Cortex of kidney (tissue), 1 donor: ENCODE measurements around the gene VPS26B.
"Not testable (repeated sequence)": the region's sequence is repeated elsewhere in the genome, so short reads cannot be mapped to it uniquely, and the experiment has no call there.

Source experiments
- DNase-seq: peaks from one replicate; lab custom pipeline; 2025; lab: John Stamatoyannopoulos, UW

The VPS26B gene

GRCh38 chr11:134258577-134258976, 34.1 kb downstream of the VPS26B start:
- DNase-seq: no peak

DNA sequence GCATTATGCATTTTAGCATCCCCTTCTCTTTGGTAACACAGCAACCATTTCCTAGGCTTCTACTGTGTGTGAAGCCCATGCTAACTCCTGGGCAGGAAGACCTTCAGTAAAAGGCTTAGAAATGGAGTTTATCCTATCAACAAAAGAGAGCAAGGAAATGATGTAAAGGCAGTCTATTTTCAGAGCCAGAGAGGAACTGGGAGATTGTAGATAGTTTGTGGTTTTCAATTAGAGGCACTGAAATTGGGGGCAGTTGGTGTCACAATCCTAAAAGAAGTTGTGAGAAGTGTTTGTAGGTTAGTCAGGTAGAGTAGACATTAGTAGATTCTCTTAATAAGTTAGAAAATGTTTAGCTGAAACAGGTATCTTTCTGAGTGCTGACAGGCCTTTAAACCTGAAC, 36.0 kb downstream of the VPS26B start:
- DNase-seq: no peak

GRCh38 chr11:134260983-134261382, 36.5 kb downstream of the VPS26B start:
- DNase-seq: no peak

GRCh38 chr11:134261626-134262488, 37.4 kb downstream of the VPS26B start:
- no peak for DNase-seq

GRCh38 chr11:134264966-134265764, 40.7 kb downstream of the VPS26B start:
- DNase-seq: no peak

DNA sequence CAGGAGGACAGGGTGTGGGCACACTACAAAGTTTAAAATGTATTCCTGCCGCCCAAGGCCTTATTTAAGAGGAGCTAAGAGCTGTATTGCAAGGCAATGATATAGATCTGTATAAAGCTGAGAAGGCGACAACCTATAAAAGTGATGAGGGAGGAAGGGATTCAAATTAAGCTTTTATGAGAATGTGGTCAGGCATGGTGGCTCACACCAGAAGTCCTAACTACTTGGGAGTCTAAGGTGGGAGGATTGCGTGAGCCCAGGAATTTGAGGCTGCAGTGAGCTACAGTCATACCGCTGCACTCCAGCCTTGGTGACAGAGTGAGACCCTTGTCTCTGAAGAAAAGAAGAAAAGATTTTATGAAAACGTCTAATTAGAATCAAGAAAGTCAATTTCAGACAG, 42.0 kb downstream of the VPS26B start:
- no peak for DNase-seq

DNA sequence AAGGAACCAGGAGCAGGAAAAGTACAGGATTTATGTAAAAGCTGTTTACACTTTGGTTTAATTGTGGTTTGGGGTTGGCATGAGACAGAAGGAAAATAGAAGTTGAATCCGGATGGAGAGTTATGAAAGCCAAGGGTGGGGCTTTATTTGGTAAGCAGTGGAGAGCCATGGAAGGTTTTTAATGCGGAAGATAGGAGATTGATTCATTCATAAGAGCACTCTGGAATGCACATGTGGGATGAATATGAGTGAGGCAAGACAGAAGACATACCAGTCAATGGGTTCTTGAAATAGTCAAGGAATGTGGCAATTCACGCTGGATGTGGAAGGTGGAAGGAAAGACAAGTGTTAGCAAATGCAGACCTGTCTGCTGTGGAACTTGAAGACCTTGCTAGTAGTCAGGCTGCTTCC, 42.4 kb downstream of the VPS26B start:
- no peak for DNase-seq

DNA sequence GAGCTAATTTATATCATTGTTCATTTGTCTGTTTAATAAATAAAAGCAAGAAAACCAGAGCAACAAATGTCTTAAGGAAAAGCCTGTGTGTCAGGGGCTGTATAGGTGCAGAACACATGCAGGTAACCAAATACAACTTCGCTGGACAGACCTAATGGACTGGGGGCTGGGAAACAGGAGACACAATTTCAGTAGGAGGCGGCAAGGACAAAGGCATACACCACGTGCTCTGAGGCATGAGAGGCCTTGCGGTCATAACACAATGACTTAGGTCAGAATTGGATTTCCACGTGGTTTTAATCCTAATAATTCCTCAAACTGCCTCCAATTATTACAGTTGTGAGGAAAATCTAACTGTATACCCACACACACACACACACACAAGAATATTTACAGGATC, 43.0 kb downstream of the VPS26B start:
- no peak for DNase-seq

DNA sequence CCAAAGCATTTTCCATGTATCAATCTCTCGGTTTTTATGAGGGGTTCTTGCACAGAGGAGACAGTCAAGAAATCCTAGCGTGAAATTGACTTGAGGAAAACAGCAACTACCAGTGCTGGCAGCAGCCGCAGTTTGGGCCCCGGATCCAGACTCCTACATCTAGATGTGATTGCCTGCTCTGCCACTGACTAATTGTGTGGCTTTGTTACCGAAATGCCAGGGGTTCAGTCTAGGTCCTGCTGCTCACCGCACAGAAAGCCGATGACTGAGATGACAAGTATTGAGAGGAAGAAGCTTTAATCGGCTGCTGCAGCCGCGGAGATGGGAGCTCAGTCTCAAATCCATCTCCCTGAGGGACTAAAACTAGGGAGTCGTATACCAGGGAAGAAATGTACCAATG, 43.5 kb downstream of the VPS26B start:
- no peak for DNase-seq

- no peak for DNase-seq
Observed at GRCh38 chr11:134270250-134270714, 45.8 kb downstream of the VPS26B start.

GRCh38 chr11:134271978-134272377, 47.5 kb downstream of the VPS26B start:
- no peak for DNase-seq

- DNase-seq: no peak
Observed at GRCh38 chr11:134272381-134273316, 48.2 kb downstream of the VPS26B start.

GRCh38 chr11:134273317-134273712, 48.8 kb downstream of the VPS26B start:
- DNase-seq: no peak

DNA sequence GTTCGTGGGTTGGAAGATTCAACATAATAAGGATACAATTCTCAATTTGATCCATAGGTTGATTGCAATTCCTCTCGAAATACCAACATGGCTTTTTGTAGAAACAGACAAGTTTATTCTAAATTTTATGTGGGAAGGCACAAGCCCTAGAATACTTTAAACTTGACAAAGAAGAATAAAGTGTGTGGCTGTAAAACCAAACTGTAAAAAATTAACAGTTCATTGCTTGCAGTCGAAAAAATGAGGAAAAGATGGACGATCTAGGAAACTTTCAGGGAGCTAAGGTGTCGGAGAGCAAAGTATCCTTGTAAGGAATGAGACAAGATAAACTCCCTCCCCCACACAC, 50.7 kb downstream of the VPS26B start:
- no peak for DNase-seq

GRCh38 chr11:134275534-134276395, 51.3 kb downstream of the VPS26B start, which contains the start of gene GLB1L3:
TSS of gene GLB1L3 (plus strand) at chr11:134276379. CDS start at chr11:134276741, 362 bp downstream.
- DNase-seq: no peak

DNA sequence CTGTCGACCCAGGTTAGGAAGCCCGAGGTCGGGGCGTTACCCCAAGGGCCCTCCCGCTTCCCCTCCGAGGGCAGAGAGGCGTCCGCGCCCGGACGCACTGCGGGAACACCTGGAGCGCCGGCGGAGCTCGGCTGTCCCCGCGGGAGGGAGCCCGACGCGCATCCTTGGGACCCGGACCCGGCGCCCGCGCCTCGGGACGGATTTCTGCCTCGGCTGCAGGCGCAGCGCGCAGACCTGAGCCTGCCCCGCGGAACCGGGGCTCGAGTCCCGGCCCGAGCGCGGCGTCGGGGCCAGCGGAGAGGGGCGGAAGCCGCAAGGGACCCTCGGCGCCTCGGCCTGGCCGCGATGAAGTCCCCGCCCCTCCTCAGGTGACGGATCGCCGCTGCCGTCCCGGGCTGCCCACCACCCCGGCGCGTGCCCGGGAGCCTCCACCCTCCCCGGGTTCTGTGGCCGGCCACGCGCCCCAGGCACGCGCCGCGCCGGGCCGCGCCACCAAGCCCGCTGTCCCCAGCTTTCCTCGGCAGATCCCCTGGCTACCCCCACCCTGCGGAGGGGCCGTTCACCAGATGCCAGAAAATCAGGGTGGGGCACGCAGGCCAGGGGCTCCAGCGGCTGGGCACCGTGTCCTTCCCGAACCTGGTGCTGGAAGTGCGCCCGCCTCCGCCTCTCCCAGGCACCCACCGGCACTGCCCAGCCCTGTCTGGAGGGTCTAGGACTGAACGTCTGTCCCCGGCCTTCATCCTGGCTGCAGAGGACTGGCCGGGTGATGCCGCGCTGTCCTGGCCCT, 52.1 kb downstream of the VPS26B start:
- no peak for DNase-seq

GRCh38 chr11:134277183-134278001, 52.9 kb downstream of the VPS26B start:
- no peak for DNase-seq

GRCh38 chr11:134278356-134278755, 53.9 kb downstream of the VPS26B start:
- no peak for DNase-seq

- DNase-seq: not testable (repeated sequence)
Observed at GRCh38 chr11:134281635-134282034, 57.2 kb downstream of the VPS26B start.
